NCI-H2081 (cell line): ENCODE data around the gene TSPAN14.

Experiments used
- DNase-seq, 2 experiments: peaks; one replicate each; lab custom pipeline; 2025; lab: John Stamatoyannopoulos, UW

Gene TSPAN14

DNA sequence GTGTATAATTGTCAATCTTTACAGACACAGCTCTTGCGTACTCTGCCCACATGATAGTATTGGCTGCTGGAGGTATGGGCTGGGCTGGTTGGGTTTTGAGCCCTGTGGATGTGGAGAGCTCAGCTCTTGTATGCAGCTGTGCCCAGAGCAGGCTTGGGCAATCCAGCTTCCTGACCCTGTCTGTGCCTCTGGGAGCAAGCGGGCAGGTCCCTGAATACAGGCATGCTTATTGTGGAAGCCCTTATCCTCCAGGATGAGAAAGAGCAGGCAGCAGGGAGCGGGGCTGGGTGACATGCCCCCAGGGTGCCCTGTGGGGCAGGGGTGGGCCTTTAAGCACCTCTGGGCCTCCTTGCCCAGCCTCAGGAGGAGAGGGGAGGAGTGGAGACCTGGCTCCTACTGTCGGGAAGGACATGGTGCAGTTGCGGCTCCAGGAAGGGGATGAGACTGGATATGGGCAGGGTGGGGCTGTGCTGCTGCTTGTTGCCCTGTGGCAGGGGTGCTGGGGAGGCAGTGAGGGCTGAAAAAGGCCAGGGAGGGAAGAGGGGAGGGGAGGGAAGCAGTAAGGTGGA is 50.9 kb downstream of the TSPAN14 start:
- DNase-seq, result no peak

- no peak for DNase-seq
These were observed 52.1 kb downstream of the TSPAN14 start for GRCh38 chr10:80506189-80506575.

DNA sequence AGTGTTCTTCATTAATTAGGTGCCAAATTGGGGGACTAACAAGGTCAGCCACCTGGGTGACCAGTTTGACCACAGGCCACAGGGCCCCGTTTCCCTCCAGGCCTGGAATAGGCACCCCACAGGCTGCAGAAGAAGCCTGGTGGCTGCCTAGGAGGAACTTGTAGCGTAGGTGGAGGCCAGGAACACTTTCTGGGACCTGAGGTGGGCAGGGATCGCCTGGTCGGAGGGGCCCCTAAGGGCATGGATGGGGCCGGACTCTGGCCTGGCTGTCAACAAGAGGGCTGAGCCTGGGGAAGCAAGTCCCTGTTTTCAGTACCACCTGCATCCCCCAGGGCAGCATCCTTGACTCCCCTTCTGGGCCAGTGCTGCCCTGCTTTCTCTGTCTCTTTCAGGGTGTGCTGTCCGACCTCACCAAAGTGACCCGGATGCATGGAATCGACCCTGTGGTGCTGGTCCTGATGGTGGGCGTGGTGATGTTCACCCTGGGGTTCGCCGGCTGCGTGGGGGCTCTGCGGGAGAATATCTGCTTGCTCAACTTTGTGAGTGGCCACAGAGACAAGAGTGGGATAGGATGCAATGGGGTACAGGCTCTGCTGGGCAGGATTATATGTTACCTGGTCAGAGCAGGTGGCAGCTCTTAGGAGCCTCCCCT is 52.9 kb downstream of the TSPAN14 start:
- DNase-seq, result no peak

DNA sequence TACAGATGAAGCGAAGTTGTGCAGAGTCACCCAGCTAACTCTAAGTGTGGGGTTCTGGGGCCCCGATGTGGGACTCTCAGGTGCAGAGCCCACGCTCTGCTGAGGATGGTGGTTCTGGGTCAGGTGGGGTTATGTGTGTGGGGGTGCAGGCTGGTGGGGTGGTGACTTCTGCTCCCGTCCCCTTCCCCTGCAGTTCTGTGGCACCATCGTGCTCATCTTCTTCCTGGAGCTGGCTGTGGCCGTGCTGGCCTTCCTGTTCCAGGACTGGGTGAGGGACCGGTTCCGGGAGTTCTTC is 54.9 kb downstream of the TSPAN14 start:
- DNase-seq, result no peak

GRCh38 chr10:80509403-80510161 is 55.5 kb downstream of the TSPAN14 start:
- no peak for DNase-seq

DNA sequence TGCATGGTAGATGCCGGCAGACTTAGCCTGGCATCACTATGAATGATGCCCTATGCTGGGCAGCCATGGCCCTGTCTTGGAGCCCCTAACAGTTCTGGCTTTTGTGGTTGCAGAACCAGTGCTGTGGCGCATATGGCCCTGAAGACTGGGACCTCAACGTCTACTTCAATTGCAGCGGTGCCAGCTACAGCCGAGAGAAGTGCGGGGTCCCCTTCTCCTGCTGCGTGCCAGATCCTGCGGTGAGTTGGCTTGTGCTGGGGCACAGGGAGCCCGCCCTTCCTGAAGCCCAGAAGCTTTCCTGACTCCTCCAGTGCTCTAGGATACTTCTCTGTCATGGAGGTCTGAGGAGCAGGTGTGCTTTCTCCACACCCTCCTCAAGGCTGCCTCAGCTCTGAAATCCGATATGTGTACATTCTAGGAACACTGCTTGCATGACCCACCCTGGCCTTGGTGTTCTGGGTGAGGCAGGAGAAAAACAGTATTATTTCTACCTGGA is 58.0 kb downstream of the TSPAN14 start:
- no peak for DNase-seq

DNA sequence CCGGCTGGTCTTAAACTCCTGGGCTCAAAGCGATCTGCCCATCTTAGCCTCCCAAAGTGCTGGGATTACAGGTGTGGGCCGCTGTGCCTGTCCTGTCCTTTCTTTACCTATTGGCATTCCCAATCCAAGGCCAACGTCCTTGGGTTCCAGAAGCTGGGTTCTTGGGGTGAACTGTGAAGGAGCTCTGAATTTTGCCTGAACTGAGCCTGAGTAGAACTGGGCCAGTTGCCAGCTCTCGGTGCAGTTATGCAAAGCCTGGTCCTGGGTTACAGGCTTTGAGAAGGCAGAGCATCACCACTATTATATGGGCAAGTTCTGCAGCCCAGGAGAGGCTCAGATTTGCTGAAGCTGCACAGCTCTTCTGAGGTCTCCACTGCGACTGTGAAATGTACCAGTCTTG is 59.0 kb downstream of the TSPAN14 start:
- no peak for DNase-seq

- DNase-seq, result no peak
These were observed 61.4 kb downstream of the TSPAN14 start for GRCh38 chr10:80515511-80515910.

GRCh38 chr10:80515941-80516340 is 61.8 kb downstream of the TSPAN14 start:
- no peak for DNase-seq

GRCh38 chr10:80516506-80517075 is 62.5 kb downstream of the TSPAN14 start:
- DNase-seq, result no peak

DNA sequence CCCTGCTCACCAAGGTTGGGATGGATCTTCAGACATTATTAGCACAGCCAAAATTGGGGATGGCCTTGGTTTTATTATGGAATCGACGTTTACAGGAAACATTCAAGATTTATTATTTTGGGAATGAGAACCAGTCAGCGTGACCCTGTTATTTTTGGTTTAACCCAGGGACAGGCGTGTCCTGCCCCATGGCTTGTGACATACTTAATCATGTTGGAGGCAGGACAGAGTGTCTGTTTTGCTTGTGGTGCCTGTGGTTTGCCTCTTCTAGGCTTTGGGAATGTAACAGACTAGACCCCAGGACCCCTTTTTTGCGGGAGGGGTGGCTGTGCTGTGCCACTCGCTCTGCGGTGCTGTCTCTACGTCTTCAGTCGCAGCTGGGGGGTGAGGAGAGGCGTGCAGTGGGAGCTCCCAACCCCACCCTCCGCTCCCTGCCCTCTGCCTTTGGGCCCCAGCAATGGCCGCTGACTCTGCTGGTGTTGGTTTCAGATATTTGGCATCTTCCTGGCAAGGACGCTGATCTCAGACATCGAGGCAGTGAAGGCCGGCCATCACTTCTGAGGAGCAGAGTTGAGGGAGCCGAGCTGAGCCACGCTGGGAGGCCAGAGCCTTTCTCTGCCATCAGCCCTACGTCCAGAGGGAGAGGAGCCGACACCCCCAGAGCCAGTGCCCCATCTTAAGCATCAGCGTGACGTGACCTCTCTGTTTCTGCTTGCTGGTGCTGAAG is 63.5 kb downstream of the TSPAN14 start:
- DNase-seq, result no peak

DNA sequence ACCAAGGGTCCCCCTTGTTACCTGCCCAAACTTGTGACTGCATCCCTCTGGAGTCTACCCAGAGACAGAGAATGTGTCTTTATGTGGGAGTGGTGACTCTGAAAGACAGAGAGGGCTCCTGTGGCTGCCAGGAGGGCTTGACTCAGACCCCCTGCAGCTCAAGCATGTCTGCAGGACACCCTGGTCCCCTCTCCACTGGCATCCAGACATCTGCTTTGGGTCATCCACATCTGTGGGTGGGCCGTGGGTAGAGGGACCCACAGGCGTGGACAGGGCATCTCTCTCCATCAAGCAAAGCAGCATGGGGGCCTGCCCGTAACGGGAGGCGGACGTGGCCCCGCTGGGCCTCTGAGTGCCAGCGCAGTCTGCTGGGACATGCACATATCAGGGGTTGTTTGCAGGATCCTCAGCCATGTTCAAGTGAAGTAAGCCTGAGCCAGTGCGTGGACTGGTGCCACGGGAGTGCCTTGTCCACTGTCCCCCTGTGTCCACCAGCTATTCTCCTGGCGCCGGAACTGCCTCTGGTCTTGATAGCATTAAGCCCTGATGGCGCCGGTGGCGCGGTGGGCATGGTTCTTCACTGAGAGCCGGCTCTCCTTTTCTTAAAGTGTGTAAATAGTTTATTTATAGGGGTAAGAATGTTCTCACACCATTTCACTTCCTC is 64.2 kb downstream of the TSPAN14 start:
- DNase-seq, result no peak

DNA sequence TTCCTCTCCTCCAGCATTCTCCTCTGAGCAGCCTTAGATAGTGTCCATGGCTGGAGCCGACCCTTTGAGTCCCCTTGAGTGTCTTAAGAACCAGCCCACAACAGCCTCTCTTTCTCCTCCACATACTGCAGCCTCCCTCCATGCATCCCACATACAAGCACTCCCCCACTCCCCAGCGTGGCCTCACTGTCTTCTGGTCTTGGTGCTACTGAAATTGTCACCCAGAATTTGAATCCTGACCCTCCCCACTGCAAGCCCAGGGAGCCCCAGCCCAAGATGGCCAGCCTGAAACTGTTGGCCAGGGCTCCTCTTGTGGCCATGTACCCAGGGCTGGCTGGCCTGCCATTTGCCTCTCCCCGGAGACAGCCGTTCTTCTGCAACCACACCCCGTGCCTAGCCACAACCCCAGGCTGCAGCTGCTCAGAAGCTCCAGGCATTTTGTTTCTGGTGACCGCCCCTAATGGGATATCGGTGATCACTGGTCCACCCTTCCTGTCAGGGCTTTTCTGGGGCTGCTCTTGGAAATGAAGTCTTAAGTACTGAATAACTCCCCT is 64.8 kb downstream of the TSPAN14 start:
- no peak for DNase-seq

DNA sequence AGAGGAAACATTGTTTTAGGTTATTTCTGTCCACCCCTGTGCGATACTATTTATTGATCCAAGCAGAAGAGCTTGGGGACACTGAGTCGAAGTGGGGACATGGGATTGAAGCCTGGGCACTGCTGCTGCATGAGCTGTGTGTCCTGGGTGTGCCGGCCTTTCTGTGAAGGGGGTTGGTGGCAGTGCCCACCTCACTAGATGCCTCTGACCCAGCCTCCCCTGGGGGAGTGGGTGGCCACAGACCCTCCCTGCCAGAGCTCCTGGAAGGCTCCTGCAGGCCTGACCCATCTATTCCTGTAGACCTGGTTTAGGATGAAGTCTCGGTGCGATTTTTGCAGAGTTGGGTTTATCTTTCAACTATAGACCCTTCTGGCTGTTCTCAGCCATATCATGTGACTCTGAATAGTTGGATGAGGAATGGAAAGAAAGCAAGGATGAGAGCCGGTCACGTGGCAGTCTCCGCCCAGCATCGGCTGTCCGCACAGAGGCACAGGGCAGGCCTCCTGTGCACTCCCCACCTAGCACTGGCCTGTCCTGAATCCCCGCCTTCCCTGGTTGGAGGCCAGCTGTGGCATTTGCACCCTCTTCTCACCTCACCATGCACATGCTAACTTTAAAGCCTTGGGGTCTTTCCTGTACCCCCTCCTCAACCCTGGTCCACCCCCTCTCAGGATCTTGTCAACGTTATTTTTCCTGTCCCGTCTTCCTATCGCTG is 66.0 kb downstream of the TSPAN14 start:
- DNase-seq, result no peak

GRCh38 chr10:80520661-80521470 is 66.8 kb downstream of the TSPAN14 start:
- DNase-seq, result no peak

- DNase-seq, result no peak
These were observed 68.8 kb downstream of the TSPAN14 start for GRCh38 chr10:80522756-80523363.

DNA sequence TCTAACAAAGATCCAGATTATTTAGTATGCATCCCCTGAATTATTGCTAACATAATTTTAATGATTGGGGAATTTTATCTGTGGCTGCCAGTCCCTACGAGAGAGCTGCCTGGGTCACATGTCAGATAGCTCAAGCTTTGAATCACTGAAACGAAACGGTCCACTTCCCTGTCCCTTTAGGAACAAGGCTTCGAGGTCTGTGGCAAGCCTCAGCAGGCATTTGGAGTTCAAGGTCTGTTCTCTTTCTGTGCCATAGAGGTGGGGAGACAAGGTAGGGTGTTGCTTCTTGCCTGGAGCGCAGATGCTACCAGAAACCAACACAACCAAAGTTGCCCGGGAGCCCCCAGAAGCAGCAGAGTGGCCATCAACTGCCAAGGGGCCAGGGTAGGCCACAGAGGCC is 69.7 kb downstream of the TSPAN14 start:
- DNase-seq, result no peak

DNA sequence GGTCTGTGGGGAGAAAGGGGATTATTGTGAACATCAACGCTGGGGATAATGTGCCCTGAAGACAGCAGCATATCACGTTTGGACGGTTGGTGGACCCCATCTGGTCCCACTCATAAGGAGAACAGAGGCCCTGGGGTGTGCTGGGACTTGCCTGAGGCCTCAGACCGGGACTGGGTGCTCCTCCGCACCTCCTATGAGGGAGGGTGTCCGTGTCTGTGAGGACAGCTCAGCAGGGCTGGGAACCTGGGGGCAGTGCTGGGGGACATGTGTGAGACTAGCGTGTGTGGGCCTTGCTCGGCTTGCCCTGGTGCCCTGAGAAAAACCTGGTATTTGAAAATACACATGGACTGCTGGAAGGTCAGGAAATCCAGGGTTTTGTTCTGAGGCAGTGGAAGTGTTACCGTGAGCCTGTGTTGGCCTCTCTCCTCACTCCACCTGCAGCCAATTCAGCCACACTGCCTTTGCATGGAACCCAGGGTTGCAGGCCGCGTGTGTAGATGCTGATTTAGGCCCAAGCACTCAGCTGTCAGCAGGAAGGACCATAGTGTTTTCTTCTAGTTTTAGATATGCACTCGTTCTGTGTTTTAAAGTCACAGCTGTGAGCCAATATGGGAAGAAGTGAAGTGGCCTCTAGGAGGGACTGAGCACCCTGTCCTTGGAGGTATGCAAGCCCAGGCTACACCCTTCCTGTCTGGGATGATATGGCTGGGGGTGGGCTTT is 70.2 kb downstream of the TSPAN14 start:
- no peak for DNase-seq

- DNase-seq, result no peak
These were observed 72.1 kb downstream of the TSPAN14 start for GRCh38 chr10:80526218-80526617.
